IMR-90 (cell line): Measurements from ENCODE around the gene NUBP2. TPM values are rescaled to one million over a fixed set of nuclear protein-coding genes. Genes with fewer than 3 reads are reported as not detected.

Experiments
- ATAC-seq: fragments of 200-7000 bp; cut with Tn5 transposase; 2 replicates; pipeline ENCODE4 v1.9.1; 2020; ENCODE audit warnings: low read depth, mild to moderate bottlenecking, moderate library complexity
- BruUV-seq: library from RNA; stranded (reverse); fragments of 400-500 nt; replicated peaks from 2 replicates; lab custom pipeline; 2021; lab: Mats Ljungman, UMichigan
- CTCF ChIA-PET: fragments of 300-600 bp; formaldehyde crosslinking; extraction: SDS; loops from one replicate; lab custom pipeline; 2021; ENCODE audit warnings: antibody characterized with exemption; lab: Yijun Ruan, JAX
- POLR2A ChIA-PET: fragments of 300-600 bp; sonication (Branson Sonifier 250); formaldehyde crosslinking; loops from one replicate; lab custom pipeline; 2022; ENCODE audit warnings: antibody characterized with exemption; ENCODE audit not compliant: unreplicated experiment; lab: Charles Lee
- DNase-seq: peaks from one replicate; pipeline ENCODE4 v3.0.0; 2013
- H2AFZ ChIP-seq: replicated peaks from 2 replicates; pipeline ENCODE3; 2013; ENCODE audit warnings: low read length, mild to moderate bottlenecking; ENCODE audit not compliant: poor library complexity
- H2AK5ac ChIP-seq: 2 replicates; pipeline ENCODE4 v1.6.1; 2013; ENCODE audit warnings: low read depth, low read length, inconsistent platforms
- H2AK9ac ChIP-seq: replicated peaks from 2 replicates; pipeline ENCODE3; 2013; ENCODE audit warnings: mild to moderate bottlenecking, low read depth, low read length, moderate library complexity; ENCODE audit not compliant: poor library complexity
- H2BK120ac ChIP-seq: 2 replicates; pipeline ENCODE4 v1.6.1; 2013; ENCODE audit warnings: low read depth, low read length, inconsistent platforms
- H2BK15ac ChIP-seq: 3 replicates; pipeline ENCODE4 v1.6.1; 2013; ENCODE audit warnings: low read depth, low read length, inconsistent platforms
- H2BK20ac ChIP-seq: 2 replicates; pipeline ENCODE4 v1.6.1; 2013; ENCODE audit warnings: low read depth, mild to moderate bottlenecking, inconsistent platforms, low read length, moderate library complexity
- H2BK5ac ChIP-seq: 2 replicates; pipeline ENCODE4 v1.6.1; 2013; ENCODE audit warnings: mild to moderate bottlenecking, low read depth, low read length, inconsistent platforms; ENCODE audit not compliant: poor library complexity, severe bottlenecking
- H3K14ac ChIP-seq: replicated peaks from 2 replicates; pipeline ENCODE4 v1.6.1; 2013; ENCODE audit warnings: low read depth, low read length, inconsistent platforms
- H3K18ac ChIP-seq: 2 replicates; pipeline ENCODE4 v1.6.1; 2013; ENCODE audit warnings: low read depth, low read length, control low read depth
- H3K23ac ChIP-seq: 2 replicates; pipeline ENCODE4 v1.6.1; 2013; ENCODE audit warnings: low read depth, low read length, inconsistent platforms
- H3K27ac ChIP-seq: 2 replicates; pipeline ENCODE4 v1.5.1; 2013; ENCODE audit warnings: mild to moderate bottlenecking, control low read depth, low read length; ENCODE audit not compliant: insufficient read depth
- H3K27me3 ChIP-seq: 2 replicates; pipeline ENCODE4 v1.6.1; 2013; ENCODE audit warnings: low read length; ENCODE audit not compliant: control insufficient read depth, insufficient read depth
- H3K36me3 ChIP-seq: 2 replicates; pipeline ENCODE4 v1.6.1; 2013; ENCODE audit warnings: low read length, mixed read lengths; ENCODE audit not compliant: control insufficient read depth, insufficient read depth
- H3K4ac ChIP-seq: 2 replicates; pipeline ENCODE4 v1.6.1; 2013; ENCODE audit warnings: low read depth, low read length, inconsistent platforms
- H3K4me1 ChIP-seq: 2 replicates; pipeline ENCODE4 v1.6.1; 2013; ENCODE audit warnings: low read length, mixed read lengths; ENCODE audit not compliant: control insufficient read depth, insufficient read depth
- H3K4me2 ChIP-seq: 2 replicates; pipeline ENCODE4 v1.6.1; 2013; ENCODE audit warnings: low read depth, mild to moderate bottlenecking, control low read depth, low read length, moderate library complexity
- H3K4me3 ChIP-seq: 2 replicates; pipeline ENCODE4 v1.5.1; 2013; ENCODE audit warnings: low read depth, mild to moderate bottlenecking, control low read depth, low read length, moderate library complexity; ENCODE audit not compliant: insufficient read depth
- H3K56ac ChIP-seq: 2 replicates; pipeline ENCODE4 v1.6.1; 2013; ENCODE audit warnings: low read length, inconsistent platforms; ENCODE audit not compliant: insufficient read depth; ENCODE audit errors: extremely low read depth
- H3K79me1 ChIP-seq, 2 experiments: 2 replicates each; pipeline ENCODE4 v1.6.1; 2013; ENCODE audit warnings: low read length in 2 of 2, inconsistent platforms in 1 of 2, low read depth in 1 of 2
- H3K9ac ChIP-seq: 2 replicates; pipeline ENCODE4 v1.6.1; 2013; ENCODE audit warnings: low read depth, low read length, control low read depth
- H3K9me1 ChIP-seq: 2 replicates; pipeline ENCODE4 v1.6.1; 2013; ENCODE audit warnings: low read length, inconsistent platforms; ENCODE audit not compliant: insufficient read depth
- H3K9me3 ChIP-seq: 2 replicates; pipeline ENCODE4 v1.6.1; 2013; ENCODE audit warnings: low read length; ENCODE audit not compliant: control insufficient read depth, insufficient read depth
- H4K20me1 ChIP-seq: 2 replicates; pipeline ENCODE4 v1.6.1; 2013; ENCODE audit warnings: low read length, inconsistent platforms; ENCODE audit not compliant: insufficient read depth
- H4K5ac ChIP-seq: 2 replicates; pipeline ENCODE4 v1.6.1; 2013; ENCODE audit warnings: mild to moderate bottlenecking, low read depth, low read length, control low read depth
- H4K8ac ChIP-seq, 2 experiments: 2 replicates each; pipeline ENCODE4 v1.6.1; 2013; ENCODE audit warnings: low read depth in 2 of 2, low read length in 2 of 2, control low read depth in 1 of 2, inconsistent platforms in 1 of 2
- H4K91ac ChIP-seq: 2 replicates; pipeline ENCODE4 v1.6.1; 2013; ENCODE audit warnings: low read depth, low read length, inconsistent platforms; ENCODE audit not compliant: insufficient read depth
- CHD1 ChIP-seq: IDR thresholded peaks from 2 replicates; pipeline ENCODE4 v1.6.1; 2012; ENCODE audit warnings: low read depth, low read length, improper control_type of control experiment
- SMC3 ChIP-seq: fragments of 150-350 bp; IDR thresholded peaks from 2 replicates; pipeline ENCODE4 v1.6.1; 2016; ENCODE audit warnings: low read depth, mild to moderate bottlenecking, antibody characterized with exemption, low read length, moderate library complexity
- USF2 ChIP-seq: fragments of 150-350 bp; IDR thresholded peaks from 2 replicates; pipeline ENCODE4 v1.6.1; 2017; ENCODE audit warnings: mild to moderate bottlenecking, antibody characterized with exemption, low read length, low read depth
- WGBS, 2 experiments: methylation state at CpG; one replicate each; pipeline versions ENCODE4 v1.1.5 to v1.1.7; 2013; ENCODE audit warnings: missing lambda C conversion rate in 2 of 2; ENCODE audit not compliant: insufficient read length in 1 of 2; ENCODE audit errors: extremely low coverage in 2 of 2; 5-methylcytosine and 5-hydroxymethylcytosine counted together
- dilution Hi-C: fragments of 300-500 bp; cut with HindIII; formaldehyde crosslinking; loops from one replicate; pipeline ENCODE4 v1.14.3; 2018; ENCODE audit warnings: low sequenced_read_pairs; ENCODE audit not compliant: unreplicated experiment
- in situ Hi-C: fragments of 300-500 bp; cut with MboI; formaldehyde crosslinking; loops from 3 replicates; pipeline ENCODE4 v1.14.3; 2019; ENCODE audit warnings: low sequenced_read_pairs, inconsistent platforms, mixed read lengths
- intact Hi-C: fragments of 100-400 bp; cut with micrococcal nuclease; formaldehyde crosslinking; loops from 2 replicates; pipeline ENCODE4 v1.10.0; 2022
- polyA plus RNA-seq, 3 experiments: library from polyadenylated mRNA; depleted of rRNA; stranded (reverse); fragments of >200 nt; gene quantifications; 2 replicates each; pipeline ENCODE4 v1.2.3, GENCODE V29; 2012; ENCODE audit warnings: low replicate concordance in 1 of 3
- total RNA-seq: library from RNA; depleted of rRNA; stranded (reverse); fragments of >200 nt; gene quantifications from 2 replicates; pipeline ENCODE4 v1.2.3, GENCODE V29; 2012

Gene NUBP2
- total and polyA plus RNA-seq, 2 of the 4 experiments (the other 2 are of a cell fraction): 62.6 to 131 TPM

DNA sequence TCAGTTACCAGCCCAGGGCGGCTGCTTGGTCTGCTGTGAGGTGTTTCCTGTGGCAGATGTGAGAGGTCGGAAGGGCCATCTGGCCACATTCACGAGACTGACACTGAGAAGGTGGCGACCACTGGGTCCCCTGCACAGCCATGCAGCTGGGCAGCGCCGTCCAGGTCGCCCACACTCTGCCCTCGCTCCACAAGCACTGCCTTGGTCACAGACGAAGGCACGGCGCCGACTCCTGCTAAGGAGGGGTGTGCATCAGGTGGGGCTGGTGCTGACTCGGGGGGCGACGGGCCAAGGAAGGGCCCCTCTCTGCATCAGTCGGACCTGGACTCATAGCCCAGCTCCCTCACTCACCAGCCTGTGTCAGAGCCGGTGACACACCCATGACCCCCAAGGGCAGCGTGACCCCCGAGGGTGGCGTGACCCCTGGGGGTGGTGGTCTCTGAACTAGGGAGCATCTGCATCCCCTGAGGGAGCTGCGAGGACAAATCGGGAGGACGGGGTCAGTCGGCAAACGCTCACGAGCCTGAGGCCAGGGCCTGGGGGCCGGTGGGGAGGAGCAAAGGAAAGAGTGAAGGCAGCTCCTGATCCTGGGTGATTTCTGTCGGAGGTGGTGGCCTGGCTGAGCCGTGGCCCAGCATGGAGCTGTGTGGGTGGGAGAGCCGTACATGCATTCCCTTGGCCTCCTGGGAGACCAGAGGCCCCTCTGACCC, 41.8 kb upstream of the NUBP2 start:
- ATAC-seq: no peak
- in situ Hi-C loops: no loop called here

More for the DNA sequence above, 41.8 kb upstream of the NUBP2 start:
- no peak overlapping the region for H4K91ac ChIP-seq
- POLR2A ChIA-PET: no interaction called here
- H3K4me2 ChIP-seq: no peak overlapping the region
- WGBS, 2 experiments: 97% methylated on average over 20 of the region's 30 CpGs; no CpG with 5 or more reads in 1 of the 2 experiments
- H3K27ac ChIP-seq: no peak overlapping the region
- H3K9me1 ChIP-seq: peaks cover 6% of the 10 kb centered on the region
- peaks cover 44% of the 10 kb centered on the region for H4K20me1 ChIP-seq
- no peak overlapping the region for H4K5ac ChIP-seq
- H2AK9ac ChIP-seq: no peak overlapping the region
- H3K27me3 ChIP-seq: no peaks in the 10 kb centered on the region
- H2BK20ac ChIP-seq: no peak overlapping the region
- H3K4me3 ChIP-seq: no peak overlapping the region
- no peaks in the 10 kb centered on the region for H3K9me3 ChIP-seq
- TF ChIP-seq SMC3 (no peak), CHD1 (no peak), USF2 (no peak)
- H3K79me1 ChIP-seq: peaks cover 25 to 58% of the 10 kb centered on the region in 2 experiments
- BruUV-seq: no TSS peak
- peaks cover 34% of the 10 kb centered on the region for H3K36me3 ChIP-seq
- peaks cover 2% of the 10 kb centered on the region; the same call in 1 of the 2 replicates for H3K4me1 ChIP-seq
- no peak overlapping the region for H4K8ac ChIP-seq
- no peak overlapping the region for H3K4ac ChIP-seq
- H3K56ac ChIP-seq: no peak overlapping the region
- no peak overlapping the region for H2AK5ac ChIP-seq
- DNase-seq: no peak
- H3K23ac ChIP-seq: no peak overlapping the region
- intact Hi-C loops: no loop called here
- H2BK120ac ChIP-seq: no peak overlapping the region
- dilution Hi-C loops: no loop called here
- H3K9ac ChIP-seq: no peak overlapping the region
- no peak overlapping the region for H2AFZ ChIP-seq
- no peak overlapping the region for H3K18ac ChIP-seq
- no peak overlapping the region for H2BK5ac ChIP-seq
- H3K14ac ChIP-seq: no peak overlapping the region
- H2BK15ac ChIP-seq: no peak overlapping the region
- CTCF ChIA-PET: no interaction called here
